B cell (primary cell): ENCODE results near the gene MFF. TPM values are rescaled to one million over a fixed set of nuclear protein-coding genes. Genes with fewer than 3 reads are reported as not detected.

Experiments used
- ATAC-seq: fragments of 200-7000 bp; cut with Tn5 transposase; one replicate; pipeline ENCODE4 v1.10.0; 2021; ENCODE audit warnings: low read depth, mild to moderate bottlenecking, moderate number of reproducible peaks, moderate library complexity
- CTCF ChIA-PET: fragments of 350-600 bp; sonication (Branson Sonifier 250); formaldehyde crosslinking; loops from one replicate; lab custom pipeline; 2021; ENCODE audit warnings: antibody characterized with exemption, inconsistent platforms; lab: Charles Lee
- POLR2A ChIA-PET: fragments of 350-600 bp; sonication (Branson Sonifier 250); formaldehyde crosslinking; loops from one replicate; lab custom pipeline; 2021; ENCODE audit warnings: antibody characterized with exemption; lab: Charles Lee
- DNase-seq: peaks from one replicate; pipeline ENCODE4 v3.0.0; 2013
- H2AFZ ChIP-seq: 2 replicates; pipeline ENCODE4 v1.6.1; 2012; ENCODE audit warnings: mild to moderate bottlenecking, low read depth, low read length; ENCODE audit not compliant: insufficient read depth, poor library complexity, severe bottlenecking
- H3K27ac ChIP-seq, 2 donors: 1 replicate in 1 of 2; 2 replicates in 1 of 2; pipeline ENCODE4 v1.5.1; 2012 to 2013; ENCODE audit warnings: low read length in 2 of 2, mild to moderate bottlenecking in 2 of 2, moderate library complexity in 1 of 2
- H3K27me3 ChIP-seq, 4 experiments: fragments of 200-600 bp in 1 of 4; sonication (generic) in 1 of 4; replicated peaks in 1 of 4; 1 replicate in 2 of 4; 2 replicates in 2 of 4; pipeline versions ENCODE4 v1.6.1 to v1.7.0; 2013 to 2016; ENCODE audit warnings: low read length in 3 of 4, mild to moderate bottlenecking in 2 of 4, mixed read lengths in 1 of 4, moderate library complexity in 1 of 4; ENCODE audit not compliant: insufficient read depth in 4 of 4, control insufficient read depth in 3 of 4; ENCODE audit errors: control extremely low read depth in 1 of 4
- H3K36me3 ChIP-seq, 2 experiments: replicated peaks in 1 of 2; 1 replicate in 1 of 2; 2 replicates in 1 of 2; pipeline versions ENCODE4 v1.6.1 to v1.7.1; 2013; ENCODE audit warnings: low read length in 1 of 2; ENCODE audit not compliant: insufficient read depth in 2 of 2, control insufficient read depth in 1 of 2; ENCODE audit errors: control extremely low read depth in 1 of 2, extremely low read depth in 1 of 2
- H3K4me1 ChIP-seq, 2 donors: fragments of 200-600 bp in 1 of 2; sonication (generic) in 1 of 2; 1 replicate in 1 of 2; 2 replicates in 1 of 2; pipeline versions ENCODE4 v1.5.1 to v1.6.1; 2013 to 2017; ENCODE audit warnings: low read length in 2 of 2; ENCODE audit not compliant: control insufficient read depth in 2 of 2, insufficient read depth in 2 of 2
- H3K4me2 ChIP-seq: replicated peaks from 2 replicates; pipeline ENCODE3; 2012; ENCODE audit warnings: mild to moderate bottlenecking, low read depth, low read length; ENCODE audit not compliant: poor library complexity, severe bottlenecking
- H3K4me3 ChIP-seq, 5 experiments: fragments of 200-600 bp in 1 of 5; sonication (generic) in 1 of 5; 1 replicate in 3 of 5; 2 replicates in 2 of 5; pipeline versions ENCODE4 v1.5.1 to v1.7.0; 2011 to 2016; ENCODE audit warnings: low read length in 4 of 5, mild to moderate bottlenecking in 4 of 5, low read depth in 2 of 5, control low read depth in 1 of 5, moderate library complexity in 1 of 5; ENCODE audit not compliant: insufficient read depth in 1 of 5; ENCODE audit errors: control extremely low read depth in 1 of 5, extremely low read depth in 1 of 5
- H3K79me2 ChIP-seq: fragments of 200-600 bp; sonication (generic); one replicate; pipeline ENCODE4 v1.6.0; 2016; ENCODE audit warnings: low read length; ENCODE audit not compliant: control insufficient read depth, insufficient read depth
- H3K9ac ChIP-seq: fragments of 200-600 bp; sonication (generic); 2 replicates; pipeline ENCODE4 v1.6.1; 2017; ENCODE audit warnings: mild to moderate bottlenecking, low read length, moderate library complexity
- H3K9me3 ChIP-seq, 3 donors: one replicate each; pipeline versions ENCODE4 v1.6.1 to v1.7.1; 2013; ENCODE audit warnings: low read length in 2 of 3; ENCODE audit not compliant: control insufficient read depth in 2 of 3, insufficient read depth in 1 of 3; ENCODE audit errors: control extremely low read depth in 1 of 3
- H4K20me1 ChIP-seq: 2 replicates; pipeline ENCODE4 v1.6.0; 2012; ENCODE audit warnings: mild to moderate bottlenecking, low read length; ENCODE audit not compliant: insufficient read depth, control insufficient read depth, poor library complexity, severe bottlenecking
- H3K27ac Mint-ChIP-seq: one replicate; pipeline ENCODE4 v1.8.0; 2021; ENCODE audit warnings: mixed read lengths
- H3K27me3 Mint-ChIP-seq: one replicate; pipeline ENCODE4 v1.8.0; 2021; ENCODE audit warnings: mixed read lengths
- H3K4me1 Mint-ChIP-seq: one replicate; pipeline ENCODE4 v1.8.0; 2021; ENCODE audit warnings: mixed read lengths
- H3K4me3 Mint-ChIP-seq: one replicate; pipeline ENCODE4 v1.8.0; 2021; ENCODE audit warnings: mixed read lengths
- H3K9me3 Mint-ChIP-seq: one replicate; pipeline ENCODE4 v1.8.0; 2022; ENCODE audit warnings: mixed read lengths; ENCODE audit not compliant: insufficient read depth
- EZH2 ChIP-seq: IDR thresholded peaks from 2 replicates; pipeline ENCODE4 v1.6.1; 2012; ENCODE audit warnings: borderline replicate concordance, low read depth, mild to moderate bottlenecking, moderate library complexity, low read length; ENCODE audit not compliant: insufficient read depth, poor library complexity, severe bottlenecking
- WGBS: methylation state at CpG from one replicate; pipeline ENCODE4 v1.1.5; 2013; ENCODE audit warnings: missing lambda C conversion rate; ENCODE audit not compliant: insufficient coverage; 5-methylcytosine and 5-hydroxymethylcytosine counted together
- intact Hi-C: fragments of 100-400 bp; cut with micrococcal nuclease; formaldehyde crosslinking; loops from one replicate; pipeline ENCODE4 v1.10.0; 2022
- polyA plus RNA-seq: library from polyadenylated mRNA; depleted of rRNA; stranded (reverse); fragments of >200 nt; gene quantifications from 2 replicates; pipeline ENCODE4 v1.2.3, GENCODE V29; 2012
- total RNA-seq, 2 donors: library from RNA; stranded (reverse); fragments of 120-200 nt in 1 of 2; gene quantifications; 1 replicate in 1 of 2; 2 replicates in 1 of 2; pipeline versions ENCODE4 v1.2.3 to v1.2.4, GENCODE V29; 2013 to 2022
- TF ChIP-seq, protein P1 (sequence below): fragments of 200-600 bp; IDR thresholded peaks from one replicate; pipeline ENCODE4 v1.8.0; 2022; ENCODE audit warnings: antibody characterized with exemption, mild to moderate bottlenecking

Gene MFF
- total and polyA plus RNA-seq, 2 donors (not counting 1 experiment from before 2014, with no cell fraction given), result 55.0 to 70.4 TPM

- Histone ChIP-seq H3K36me3 (no peaks in the 10 kb centered on the region), H3K4me3 (no peak overlapping the region), H3K27me3 (no peaks in the 10 kb centered on the region), H4K20me1 (no peaks in the 10 kb centered on the region), H3K79me2 (no peaks in the 10 kb centered on the region), H3K4me1 (peaks cover 4% of the 10 kb centered on the region in 2 donors), H3K4me2 (no peak overlapping the region), H3K27ac (no peak overlapping the region), H3K9ac (no peak overlapping the region), H2AFZ (no peak overlapping the region), H3K9me3 (no peaks in the 10 kb centered on the region)
- ATAC-seq (no peak), DNase-seq (no peak)
- ChIA-PET CTCF (no interaction called here), POLR2A (no interaction called here)
- Mint-ChIP-seq H3K4me3 (no peak overlapping the region), H3K27ac (no peak overlapping the region), H3K9me3 (no peaks in the 10 kb centered on the region), H3K27me3 (no peaks in the 10 kb centered on the region), H3K4me1 (peaks cover 6% of the 10 kb centered on the region)
- TF ChIP-seq, protein P1, sequence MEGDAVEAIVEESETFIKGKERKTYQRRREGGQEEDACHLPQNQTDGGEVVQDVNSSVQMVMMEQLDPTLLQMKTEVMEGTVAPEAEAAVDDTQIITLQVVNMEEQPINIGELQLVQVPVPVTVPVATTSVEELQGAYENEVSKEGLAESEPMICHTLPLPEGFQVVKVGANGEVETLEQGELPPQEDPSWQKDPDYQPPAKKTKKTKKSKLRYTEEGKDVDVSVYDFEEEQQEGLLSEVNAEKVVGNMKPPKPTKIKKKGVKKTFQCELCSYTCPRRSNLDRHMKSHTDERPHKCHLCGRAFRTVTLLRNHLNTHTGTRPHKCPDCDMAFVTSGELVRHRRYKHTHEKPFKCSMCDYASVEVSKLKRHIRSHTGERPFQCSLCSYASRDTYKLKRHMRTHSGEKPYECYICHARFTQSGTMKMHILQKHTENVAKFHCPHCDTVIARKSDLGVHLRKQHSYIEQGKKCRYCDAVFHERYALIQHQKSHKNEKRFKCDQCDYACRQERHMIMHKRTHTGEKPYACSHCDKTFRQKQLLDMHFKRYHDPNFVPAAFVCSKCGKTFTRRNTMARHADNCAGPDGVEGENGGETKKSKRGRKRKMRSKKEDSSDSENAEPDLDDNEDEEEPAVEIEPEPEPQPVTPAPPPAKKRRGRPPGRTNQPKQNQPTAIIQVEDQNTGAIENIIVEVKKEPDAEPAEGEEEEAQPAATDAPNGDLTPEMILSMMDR, result no peak
- TF ChIP-seq EZH2, result no peak
- intact Hi-C loops, result no loop called here
- 100% methylated on average over 3 of the region's 3 CpGs for WGBS
These were observed 42.4 kb downstream of the MFF start for GRCh38 chr2:227367427-227367795.

- TF ChIP-seq EZH2, result no peak
- TF ChIP-seq, protein P1, result no peak
- no peak overlapping the region for H3K4me2 ChIP-seq
- ChIA-PET CTCF (no interaction called here), POLR2A (no interaction called here)
- no peak for DNase-seq
- H3K9me3 ChIP-seq, result no peaks in the 10 kb centered on the region
- no peaks in the 10 kb centered on the region for H3K9me3 Mint-ChIP-seq
- H3K27me3 Mint-ChIP-seq, result peaks cover 5% of the 10 kb centered on the region
- no peak overlapping the region for H3K9ac ChIP-seq
- H3K27ac ChIP-seq, result no peak overlapping the region
- H4K20me1 ChIP-seq, result no peaks in the 10 kb centered on the region
- H3K4me3 ChIP-seq, result no peak overlapping the region
- no peak overlapping the region for H3K4me3 Mint-ChIP-seq
- no peaks in the 10 kb centered on the region for H3K36me3 ChIP-seq
- no peak for ATAC-seq
- H3K4me1 Mint-ChIP-seq, result peaks cover 6% of the 10 kb centered on the region
- H3K27me3 ChIP-seq, result no peaks in the 10 kb centered on the region
- no peak overlapping the region for H3K27ac Mint-ChIP-seq
- WGBS, result 100% methylated on average over 3 of the region's 5 CpGs
- intact Hi-C loops, result no loop called here
- H3K4me1 ChIP-seq, result peaks cover 4% of the 10 kb centered on the region in 2 donors
- no peaks in the 10 kb centered on the region for H3K79me2 ChIP-seq
- no peak overlapping the region for H2AFZ ChIP-seq
These were observed 43.5 kb downstream of the MFF start for GRCh38 chr2:227368574-227368973.
